ENCODE data around the gene ZFP36L1. TPM values are rescaled to one million over a fixed set of nuclear protein-coding genes. Genes with fewer than 3 reads are reported as not detected.

Gene ZFP36L1
- total and polyA plus RNA-seq, 9 of the 15 experiments (the other 6 are each of a cell fraction or from before 2014, with no cell fraction given), result 1.3 to 26.6 (median 3.7) TPM

GRCh38 chr14:68790644-68791077, 2.2 kb downstream of the ZFP36L1 start:
- no peaks in the 10 kb centered on the region for H3K9me3 ChIP-seq (replicated peaks; ENCODE audit: control insufficient read depth, insufficient read depth, low read depth, low read length)
- 20% methylated on average over 3 of the region's 8 CpGs for WGBS (ENCODE audit: insufficient coverage, low coverage, missing lambda C conversion rate)
- 0 out of 2 replicates have a peak, but pooled peaks cover 9% of the 10 kb centered on the region for H4K20me1 ChIP-seq (replicated peaks; ENCODE audit: control insufficient read depth, insufficient read depth, low read length)
- CTCF ChIA-PET (ENCODE audit: low intra/inter-chr PET ratio), result no interaction called here
- H3K36me3 ChIP-seq (ENCODE audit: control insufficient read depth, insufficient read depth, low read length), result peaks cover 35% of the 10 kb centered on the region
- ATAC-seq (no peak), DNase-seq (ENCODE audit: extremely low read depth in 1 of 4, low spot score in 3 of 4) (no peak), FAIRE-seq (no peak)
- H2AFZ ChIP-seq (ENCODE audit: low read depth, low read length), result no peak overlapping the region
- no peak for TF ChIP-seq GATAD2A (IDR thresholded peaks at IDR 0.05)
- 0 out of 2 replicates have a peak, but pooled peaks have one; percentile 25 for TF ChIP-seq EGR1 (conservative IDR thresholded peaks at IDR 0.05)
- intact Hi-C loops (cut with micrococcal nuclease), result no loop called here
- POLR2A ChIA-PET, result interaction anchor here (0.8 to 3.7 kb wide), 7 partner anchors 10 to 544 kb away, joined by 3 to 16 read pairs (median 4); no protein-coding TSS in a partner anchor
- no peaks in the 10 kb centered on the region for H3K27me3 ChIP-seq (ENCODE audit: control insufficient read depth in 2 of 2, insufficient read depth in 2 of 2, low read length in 2 of 2)
- peak overlapping the region; percentile 89 for H3K4me2 ChIP-seq (ENCODE audit: insufficient read depth, low read length)
- peak overlapping the region; percentile 94 to 98; a peak in 3 of 4 replicates for H3K9ac ChIP-seq (ENCODE audit: insufficient read depth in 1 of 2, low read depth in 2 of 2, low read length in 2 of 2)
- no peaks in the 10 kb centered on the region for H3K9me1 ChIP-seq (ENCODE audit: control insufficient read depth, insufficient read depth, low read length)
- H3K27ac ChIP-seq (ENCODE audit: extremely low read depth, low read depth, low read length), result peak overlapping the region; percentile 23; the same call in 1 of the 3 replicates
- in situ Hi-C loops (cut with MboI), result no loop called here
- H3K4me1 ChIP-seq (replicated peaks in 1 of 2; ENCODE audit: control insufficient read depth in 2 of 2, insufficient read depth in 2 of 2, low read length in 2 of 2), result peaks cover 30 to 38% of the 10 kb centered on the region in 2 experiments; a peak in 4 of 5 replicates
- peak overlapping the region; percentile 74 for H3K4me3 ChIP-seq
- no TSS peak for BruUV-seq (replicated peaks)
- H3K79me2 ChIP-seq (ENCODE audit: control insufficient read depth, insufficient read depth, low read length), result peaks cover 65% of the 10 kb centered on the region

GRCh38 chr14:68789821-68790643, 2.8 kb downstream of the ZFP36L1 start:
- peaks cover 33% of the 10 kb centered on the region in 2 experiments; a peak in 4 of 5 replicates for H3K4me1 ChIP-seq (replicated peaks in 1 of 2; ENCODE audit: control insufficient read depth in 2 of 2, insufficient read depth in 2 of 2, low read length in 2 of 2)

More at GRCh38 chr14:68789821-68790643, 2.8 kb downstream of the ZFP36L1 start:
- H3K27ac ChIP-seq (ENCODE audit: extremely low read depth, low read depth, low read length), result no peak overlapping the region
- TF ChIP-seq PHB2 (IDR thresholded peaks at IDR 0.05; ENCODE audit: low read depth) (no peak), MECOM (CRISPR knock-in tag; IDR thresholded peaks at IDR 0.05) (no peak), POLR2G (IDR thresholded peaks at IDR 0.05; ENCODE audit: low read depth, low read length) (peak; percentile 74), CCNT2 (IDR thresholded peaks at IDR 0.05; ENCODE audit: borderline replicate concordance, extremely low read depth, insufficient read length, low read depth, low read length) (peak; percentile 46), KLF6 (CRISPR knock-in tag; IDR thresholded peaks at IDR 0.05; ENCODE audit: borderline replicate concordance) (no peak), ZFP30 (CRISPR knock-in tag; IDR thresholded peaks at IDR 0.05; ENCODE audit: borderline replicate concordance) (no peak), RBFOX2 (IDR thresholded peaks at IDR 0.05; ENCODE audit: low read depth, low read length) (peak; percentile 85), HNRNPL (IDR thresholded peaks at IDR 0.05; ENCODE audit: low read depth, low read length) (0 out of 2 replicates have a peak, but pooled peaks have one; percentile 19)
- in situ Hi-C loops (cut with MboI) (no loop called here), intact Hi-C loops (cut with micrococcal nuclease) (loop anchor here (1.0 to 5.0 kb wide), 2 partner anchors 43 to 74 kb away; no protein-coding TSS in a partner anchor)
- peak overlapping the region; percentile 94 to 98; a peak in 1 of 4 replicates for H3K9ac ChIP-seq (ENCODE audit: insufficient read depth in 1 of 2, low read depth in 2 of 2, low read length in 2 of 2)
- peak overlapping the region; percentile 89 for H3K4me2 ChIP-seq (ENCODE audit: insufficient read depth, low read length)
- no peaks in the 10 kb centered on the region for H3K9me3 ChIP-seq (replicated peaks; ENCODE audit: control insufficient read depth, insufficient read depth, low read depth, low read length)
- no peak for FAIRE-seq
- H3K4me3 ChIP-seq, result peak overlapping the region; percentile 74
- POLR2A ChIA-PET, result interaction anchor here (0.6 to 3.7 kb wide), 9 partner anchors 9 to 544 kb away, joined by 3 to 16 read pairs (median 3); no protein-coding TSS in a partner anchor
- no peaks in the 10 kb centered on the region for H3K27me3 ChIP-seq (ENCODE audit: control insufficient read depth in 2 of 2, insufficient read depth in 2 of 2, low read length in 2 of 2)
- 0 out of 2 replicates have a peak, but pooled peaks cover 9% of the 10 kb centered on the region for H4K20me1 ChIP-seq (replicated peaks; ENCODE audit: control insufficient read depth, insufficient read depth, low read length)
- ATAC-seq, result no peak
- no peak for DNase-seq (ENCODE audit: extremely low read depth in 1 of 4, low spot score in 3 of 4)
- H3K79me2 ChIP-seq (ENCODE audit: control insufficient read depth, insufficient read depth, low read length), result peaks cover 62% of the 10 kb centered on the region
- peaks cover 35% of the 10 kb centered on the region for H3K36me3 ChIP-seq (ENCODE audit: control insufficient read depth, insufficient read depth, low read length)
- no peak overlapping the region for H2AFZ ChIP-seq (ENCODE audit: low read depth, low read length)
- no TSS peak for BruUV-seq (replicated peaks)
- no peaks in the 10 kb centered on the region for H3K9me1 ChIP-seq (ENCODE audit: control insufficient read depth, insufficient read depth, low read length)
- WGBS (ENCODE audit: insufficient coverage, low coverage, missing lambda C conversion rate), result 77% methylated on average over 11 of the region's 45 CpGs
- CTCF ChIA-PET (ENCODE audit: low intra/inter-chr PET ratio), result interaction anchor here (0.5 to 1.0 kb wide), 2 partner anchors 26 to 131 kb away, joined by 3 read pairs; no protein-coding TSS in a partner anchor
